HTR-8/SVneo (cell line): ENCODE data around the gene STYK1.
"Not testable (repeated sequence)": the region's sequence is repeated elsewhere in the genome, so short reads cannot be mapped to it uniquely, and the experiment has no call there.

Source experiments
- DNase-seq: peaks from one replicate; pipeline ENCODE4 v3.0.0; 2011; ENCODE audit warnings: low spot score, mixed read lengths; ENCODE audit not compliant: insufficient read length
- FAIRE-seq: peaks from 2 replicates; lab custom pipeline; 2011; peaks lifted over from hg19 to GRCh38; lab: Jason Lieb, UNC

Gene STYK1

DNA sequence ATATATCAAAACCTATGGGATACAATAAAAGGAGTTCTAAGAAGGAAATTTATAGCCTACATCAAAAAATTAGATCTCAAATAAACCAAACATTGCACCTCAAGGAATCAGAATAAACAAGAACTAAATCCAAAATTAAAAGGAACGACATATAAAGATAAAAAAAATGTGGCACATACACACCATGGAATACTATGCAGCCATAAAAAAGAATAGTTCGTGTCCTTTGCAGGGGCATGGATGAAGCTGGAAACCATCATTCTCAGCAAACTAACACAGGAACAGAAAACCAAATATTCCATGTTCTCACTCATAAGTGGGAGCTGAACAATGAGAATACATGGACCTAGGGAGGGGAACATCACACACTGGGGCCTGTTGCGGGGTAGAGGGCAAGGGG, 91.7 kb downstream of the STYK1 start:
- FAIRE-seq, DNase-seq: not testable (repeated sequence)

DNA sequence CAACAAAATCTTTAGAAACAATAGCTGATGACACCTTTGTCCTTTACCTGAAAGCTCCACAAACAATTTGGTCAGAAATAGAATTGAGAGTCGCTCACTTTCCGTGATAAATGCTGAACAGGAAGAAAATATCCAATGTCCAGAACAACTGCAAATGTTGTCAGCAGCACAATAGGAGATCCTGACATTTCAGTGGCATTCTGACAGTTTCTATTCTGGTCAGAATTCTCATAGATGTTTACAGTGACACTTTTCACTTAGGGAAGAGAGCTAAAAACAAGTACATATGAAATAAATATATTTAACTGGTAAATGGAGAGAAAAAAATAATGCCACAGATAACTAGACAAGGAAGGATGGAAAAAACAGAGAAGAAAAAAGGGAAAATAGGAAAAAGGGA, 99.5 kb downstream of the STYK1 start:
- FAIRE-seq: no peak
- no peak for DNase-seq

DNA sequence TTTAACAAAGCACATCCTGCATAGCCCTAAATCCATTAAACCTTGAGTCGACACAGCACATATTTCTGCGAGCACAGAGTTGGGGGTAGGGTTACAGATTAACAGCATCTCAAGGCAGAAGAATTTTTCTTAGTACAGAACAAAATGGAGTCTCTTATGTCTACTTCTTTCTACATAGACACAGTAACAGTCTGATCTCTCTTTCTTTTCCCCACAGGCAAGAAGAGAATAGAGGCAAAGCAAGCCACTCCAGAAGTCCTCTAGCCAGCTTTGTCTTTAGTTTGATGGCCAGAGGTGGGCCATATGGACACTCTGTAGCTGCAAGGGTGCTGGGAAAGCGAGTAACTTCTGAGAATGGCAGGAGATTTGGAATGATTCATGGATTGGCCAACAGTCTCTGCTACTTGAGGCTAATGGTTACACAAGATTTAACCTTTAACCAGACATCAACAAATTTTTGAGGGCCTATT, 101.8 kb downstream of the STYK1 start:
- DNase-seq, FAIRE-seq: not testable (repeated sequence)

DNA sequence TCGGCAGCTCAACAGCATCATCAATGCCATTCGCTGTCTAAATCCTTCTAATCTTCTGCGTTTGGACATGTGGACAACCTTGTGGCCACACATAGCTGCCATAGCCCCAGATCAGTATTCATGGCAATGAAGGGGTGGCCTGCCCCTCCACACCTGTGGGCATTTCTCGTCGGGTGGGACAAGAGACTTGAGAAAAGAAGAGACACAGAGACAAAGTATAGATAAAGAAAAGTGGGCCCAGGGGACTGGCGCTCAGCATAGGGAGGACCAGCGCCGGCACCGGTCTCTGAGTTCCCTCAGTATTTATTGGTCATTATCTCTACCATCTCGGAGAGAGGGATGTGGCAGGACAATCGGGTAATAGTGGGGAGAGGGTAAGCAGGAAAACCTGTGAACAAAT, 102.7 kb downstream of the STYK1 start:
- FAIRE-seq: no peak

More for the DNA sequence above, 102.7 kb downstream of the STYK1 start:
- DNase-seq: no peak
